Measurements from ENCODE around the gene FAM9C. TPM values are rescaled to one million over a fixed set of nuclear protein-coding genes. Genes with fewer than 3 reads are reported as not detected.
A peak's percentile ranks its signal among the peaks of the same experiment; 100 is the strongest.
"Not testable (repeated sequence)": the region's sequence is repeated elsewhere in the genome, so short reads cannot be mapped to it uniquely, and the experiment has no call there.

Gene FAM9C
- total RNA-seq, 2 donors from 2014 or later, result not detected

- WGBS, 2 donors, result 22 to 32% methylated on average over 12 to 14 of the region's 14 CpGs
- DNase-seq (no peak), ATAC-seq (peak; percentile 27)
- Histone ChIP-seq H3K4me1 (peaks cover 25% of the 10 kb centered on the region), H3K27ac (peak overlapping the region; percentile 12 to 69 (median 42)), H3K9me3 (no peaks in the 10 kb centered on the region), H3K27me3 (no peaks in the 10 kb centered on the region), H3K36me3 (replicated peaks in 1 of 2; ENCODE audit: insufficient read depth in 1 of 2, low read depth in 2 of 2) (no peaks in the 10 kb centered on the region), H3K4me3 (no peak overlapping the region)
- no peak for TF ChIP-seq CTCF (IDR thresholded peaks at IDR 0.05)
- no peak for TF ChIP-seq POLR2A (IDR thresholded peaks at IDR 0.05)
- intact Hi-C loops (cut with DNase I), result no loop called here
Observed at GRCh38 chrX:13090339-13091110, 46.1 kb upstream of the FAM9C start.

DNA sequence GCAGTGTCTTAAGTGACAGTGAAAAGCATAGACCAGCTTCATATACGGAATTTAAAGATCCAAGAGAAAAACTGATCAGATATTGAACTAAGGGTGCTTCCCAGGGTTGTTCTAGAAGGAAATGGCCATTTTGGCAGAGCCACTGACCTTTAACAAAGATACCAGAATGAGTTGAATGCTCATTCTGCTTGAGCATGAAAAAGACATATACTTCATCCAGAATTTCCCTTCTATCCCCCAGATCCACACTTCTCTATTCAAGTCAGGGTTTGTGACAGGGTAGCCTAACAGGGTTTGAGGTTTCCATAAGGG lies 45.6 kb upstream of the FAM9C start:
- intact Hi-C loops (cut with DNase I), result no loop called here
- no peak for ATAC-seq
- no peak for DNase-seq
- H3K4me1 ChIP-seq, result peaks cover 20% of the 10 kb centered on the region
- H3K27me3 ChIP-seq, result no peaks in the 10 kb centered on the region
- H3K4me3 ChIP-seq, result no peak overlapping the region
- H3K9me3 ChIP-seq, result no peaks in the 10 kb centered on the region
- 80 to 92% methylated on average over 1 of the region's 1 CpG for WGBS, 2 donors
- peak overlapping the region in 2 of 4 donors; percentile 50 to 69 for H3K27ac ChIP-seq
- H3K36me3 ChIP-seq (replicated peaks in 1 of 2; ENCODE audit: insufficient read depth in 1 of 2, low read depth in 2 of 2), result no peaks in the 10 kb centered on the region
- TF ChIP-seq CTCF (IDR thresholded peaks at IDR 0.05) (no peak), POLR2A (IDR thresholded peaks at IDR 0.05) (no peak)

DNA sequence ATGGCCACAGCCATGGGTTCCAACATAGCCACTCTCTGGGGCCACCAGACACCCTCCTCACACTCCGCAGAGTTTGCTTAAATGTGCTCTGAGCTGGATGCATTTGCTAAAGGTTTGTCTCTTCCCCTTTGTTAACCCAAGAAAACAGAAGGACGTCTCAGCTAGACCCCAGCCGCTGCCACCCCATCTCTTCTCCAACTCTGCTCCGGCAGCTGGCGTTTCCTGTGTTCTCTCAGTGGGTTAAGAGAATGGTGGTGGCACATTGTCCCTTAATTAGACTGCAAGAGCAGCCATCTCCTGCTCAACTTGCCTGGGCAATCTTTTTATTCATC lies 43.7 kb upstream of the FAM9C start:
- H3K9me3 ChIP-seq, result no peaks in the 10 kb centered on the region
- intact Hi-C loops (cut with DNase I), result no loop called here
- ATAC-seq (no peak), DNase-seq (no peak)
- H3K4me3 ChIP-seq, result no peak overlapping the region
- H3K4me1 ChIP-seq, result peaks cover 12% of the 10 kb centered on the region
- H3K27ac ChIP-seq, result peak overlapping the region in 1 of 4 donors; percentile 36
- 62 to 88% methylated on average over 5 of the region's 5 CpGs for WGBS, 2 donors
- H3K36me3 ChIP-seq (replicated peaks in 1 of 2; ENCODE audit: insufficient read depth in 1 of 2, low read depth in 2 of 2), result no peaks in the 10 kb centered on the region
- H3K27me3 ChIP-seq, result no peaks in the 10 kb centered on the region
- TF ChIP-seq POLR2A (IDR thresholded peaks at IDR 0.05) (no peak), CTCF (IDR thresholded peaks at IDR 0.05) (no peak)

- Histone ChIP-seq H3K27ac (peak overlapping the region in 1 of 4 donors; percentile 36), H3K27me3 (no peaks in the 10 kb centered on the region), H3K4me3 (no peak overlapping the region), H3K4me1 (peaks cover 12% of the 10 kb centered on the region), H3K9me3 (no peaks in the 10 kb centered on the region), H3K36me3 (replicated peaks in 1 of 2; ENCODE audit: insufficient read depth in 1 of 2, low read depth in 2 of 2) (no peaks in the 10 kb centered on the region)
- WGBS, 2 donors, result 68 to 79% methylated on average over 7 to 10 of the region's 10 CpGs
- DNase-seq (no peak), ATAC-seq (no peak)
- intact Hi-C loops (cut with DNase I), result no loop called here
- TF ChIP-seq CTCF (IDR thresholded peaks at IDR 0.05) (no peak), POLR2A (IDR thresholded peaks at IDR 0.05) (no peak)
Observed at GRCh38 chrX:13087322-13088155, 43.1 kb upstream of the FAM9C start.

- H3K27me3 ChIP-seq; DNase-seq; H3K27ac ChIP-seq; intact Hi-C loops (cut with DNase I); H3K9me3 ChIP-seq; H3K4me3 ChIP-seq; ATAC-seq; H3K36me3 ChIP-seq (replicated peaks in 1 of 2; ENCODE audit: insufficient read depth in 1 of 2, low read depth in 2 of 2): not testable (repeated sequence)
- 94 to 95% methylated on average over 4 to 7 of the region's 8 CpGs for WGBS, 2 donors
- peaks cover 12% of the 10 kb centered on the region for H3K4me1 ChIP-seq
Observed at GRCh38 chrX:13086793-13087321, 42.4 kb upstream of the FAM9C start.

Data from body of pancreas (tissue), 4 donors.